Measurements from ENCODE around the gene CRHR2.

- no peak for TF ChIP-seq POLR2AphosphoS5 (IDR thresholded peaks at IDR 0.05; ENCODE audit: low read depth, low read length)
- no peak for TF ChIP-seq TAF1 (IDR thresholded peaks at IDR 0.05; ENCODE audit: borderline replicate concordance, low read depth, low read length)
These were observed 5.3 kb upstream of the CRHR2 start for GRCh38 chr7:30687604-30688003.
